GM12872 (cell line): ENCODE data around the gene PPARG.

Experiments used
- TF ChIP-seq, protein P1 (sequence below): IDR thresholded peaks from 3 replicates; pipeline ENCODE4 v1.5.1; 2011; ENCODE audit warnings: low read depth, mild to moderate bottlenecking, low read length, moderate library complexity; ENCODE audit not compliant: insufficient read depth

The PPARG gene

DNA sequence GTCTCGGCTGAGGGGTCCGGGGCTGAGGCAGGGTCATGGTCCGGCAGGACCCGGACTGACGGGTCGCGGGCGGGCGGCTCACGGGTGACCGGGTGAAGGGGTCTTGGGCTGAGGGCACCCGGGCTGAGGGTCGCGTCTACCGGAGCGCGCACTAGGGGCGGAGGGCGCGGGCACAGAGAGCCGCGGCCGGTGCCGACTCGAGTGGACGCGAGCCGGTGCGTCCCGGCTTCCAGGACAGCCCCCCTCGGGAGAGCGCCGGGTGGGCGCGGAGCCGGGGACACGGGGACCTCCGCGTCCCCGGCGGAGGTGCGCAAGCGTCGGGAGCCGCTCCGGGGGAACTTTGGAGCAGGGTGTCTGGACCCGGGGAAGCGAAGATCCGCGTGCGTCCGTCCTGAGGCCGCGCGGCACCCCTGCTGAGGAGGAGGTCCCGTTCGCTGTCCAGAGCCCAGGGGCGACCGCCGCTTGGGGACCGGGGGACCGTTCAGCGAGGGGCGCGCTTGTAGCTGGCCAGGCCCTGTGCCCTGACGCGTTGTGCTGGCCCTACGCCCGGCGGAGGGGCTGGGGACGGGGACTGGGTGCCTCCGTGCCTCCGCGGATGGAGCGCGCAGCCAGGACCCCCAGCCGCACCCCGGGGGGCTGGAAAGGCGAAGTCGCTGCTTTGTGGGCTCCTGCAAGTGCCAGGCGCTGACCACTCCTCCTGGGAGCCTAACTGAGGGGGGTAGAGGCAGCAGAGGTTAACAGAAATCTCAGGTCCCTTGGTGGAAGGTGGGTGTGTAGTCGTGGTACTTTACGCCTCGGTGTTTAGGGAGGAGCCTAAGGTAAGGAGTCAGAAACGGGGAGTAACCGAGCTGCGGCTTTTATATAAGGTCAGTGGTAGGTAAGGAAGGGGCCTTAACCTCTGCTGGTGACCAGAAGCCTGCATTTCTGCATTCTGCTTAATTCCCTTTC is at the start of gene PPARG:
Gene PPARG, plus strand, starts transcription at position 889 of the 948 bp plus-strand sequence. CDS start 90,642 bp downstream, outside the sequence.
- TF ChIP-seq, protein P1, sequence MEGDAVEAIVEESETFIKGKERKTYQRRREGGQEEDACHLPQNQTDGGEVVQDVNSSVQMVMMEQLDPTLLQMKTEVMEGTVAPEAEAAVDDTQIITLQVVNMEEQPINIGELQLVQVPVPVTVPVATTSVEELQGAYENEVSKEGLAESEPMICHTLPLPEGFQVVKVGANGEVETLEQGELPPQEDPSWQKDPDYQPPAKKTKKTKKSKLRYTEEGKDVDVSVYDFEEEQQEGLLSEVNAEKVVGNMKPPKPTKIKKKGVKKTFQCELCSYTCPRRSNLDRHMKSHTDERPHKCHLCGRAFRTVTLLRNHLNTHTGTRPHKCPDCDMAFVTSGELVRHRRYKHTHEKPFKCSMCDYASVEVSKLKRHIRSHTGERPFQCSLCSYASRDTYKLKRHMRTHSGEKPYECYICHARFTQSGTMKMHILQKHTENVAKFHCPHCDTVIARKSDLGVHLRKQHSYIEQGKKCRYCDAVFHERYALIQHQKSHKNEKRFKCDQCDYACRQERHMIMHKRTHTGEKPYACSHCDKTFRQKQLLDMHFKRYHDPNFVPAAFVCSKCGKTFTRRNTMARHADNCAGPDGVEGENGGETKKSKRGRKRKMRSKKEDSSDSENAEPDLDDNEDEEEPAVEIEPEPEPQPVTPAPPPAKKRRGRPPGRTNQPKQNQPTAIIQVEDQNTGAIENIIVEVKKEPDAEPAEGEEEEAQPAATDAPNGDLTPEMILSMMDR: no peak

DNA sequence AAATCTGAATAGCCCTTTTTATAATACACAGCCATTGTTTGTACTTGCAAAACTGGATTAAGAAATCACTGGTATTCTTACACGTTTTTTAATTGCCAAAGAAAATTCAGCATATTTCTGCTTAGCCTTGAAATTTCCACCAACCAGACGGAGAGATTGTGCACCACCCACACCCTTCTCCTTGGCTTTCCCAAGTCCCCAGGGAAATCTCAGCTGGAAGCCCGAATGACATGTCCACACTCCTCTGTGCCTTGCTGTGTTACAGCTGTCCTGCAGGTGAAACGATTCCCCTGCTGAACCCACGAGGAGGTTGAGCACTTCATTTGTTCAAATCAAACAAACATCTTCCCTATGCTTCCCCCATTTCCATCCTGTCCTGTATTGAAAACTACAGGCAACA is 49.6 kb upstream of the PPARG start:
- TF ChIP-seq, protein P1: no peak

DNA sequence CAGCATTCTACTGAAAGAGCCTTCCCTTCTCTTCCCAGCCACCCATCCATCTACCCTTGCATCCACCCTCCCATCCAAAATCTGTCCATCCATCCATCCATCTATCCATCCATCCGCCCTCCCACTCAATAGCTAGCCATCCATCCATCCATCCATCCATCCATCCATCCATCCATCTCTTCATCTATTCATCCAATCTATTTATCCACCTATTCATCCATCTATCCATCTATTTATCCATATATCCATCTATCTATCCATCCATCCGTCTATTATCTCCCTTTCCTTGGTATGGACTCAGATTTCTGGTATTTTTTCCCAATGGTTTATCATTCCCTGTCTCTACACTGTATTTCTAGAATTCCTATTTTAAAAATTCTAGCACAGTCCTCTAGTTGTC is 46.1 kb upstream of the PPARG start:
- TF ChIP-seq, protein P1: no peak

DNA sequence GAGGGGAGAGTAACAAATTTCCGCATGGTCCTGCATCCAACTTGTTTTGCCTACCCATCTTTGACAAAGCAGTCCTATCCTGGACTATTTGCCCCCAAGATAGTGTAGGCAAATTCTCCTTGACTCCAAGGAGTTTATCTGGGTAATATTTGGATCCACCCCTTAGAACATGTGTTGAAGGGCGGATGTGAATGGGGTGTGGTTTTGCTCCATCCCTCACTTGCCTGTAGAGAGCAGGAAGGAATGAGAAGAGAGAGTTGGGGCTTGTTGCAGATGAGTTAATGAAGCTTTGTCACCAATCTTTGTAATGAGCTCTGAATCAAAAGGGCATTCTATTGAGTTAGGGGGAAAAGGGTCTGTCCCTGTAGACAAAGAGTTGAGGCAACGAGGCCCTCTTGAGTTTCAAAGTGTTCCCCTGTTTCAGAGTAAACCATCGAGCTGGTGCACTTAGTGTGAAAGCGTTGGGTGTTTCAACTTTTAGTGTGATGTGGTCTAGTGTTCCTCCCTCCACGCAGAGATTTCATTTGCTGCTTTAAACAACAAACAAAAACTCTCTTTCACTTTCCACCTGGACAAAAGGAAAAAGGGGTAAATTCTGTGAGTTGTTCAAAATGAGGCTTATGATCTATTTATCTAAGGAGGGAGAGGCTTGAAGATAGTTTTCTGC is 42.2 kb upstream of the PPARG start:
- TF ChIP-seq, protein P1: no peak

DNA sequence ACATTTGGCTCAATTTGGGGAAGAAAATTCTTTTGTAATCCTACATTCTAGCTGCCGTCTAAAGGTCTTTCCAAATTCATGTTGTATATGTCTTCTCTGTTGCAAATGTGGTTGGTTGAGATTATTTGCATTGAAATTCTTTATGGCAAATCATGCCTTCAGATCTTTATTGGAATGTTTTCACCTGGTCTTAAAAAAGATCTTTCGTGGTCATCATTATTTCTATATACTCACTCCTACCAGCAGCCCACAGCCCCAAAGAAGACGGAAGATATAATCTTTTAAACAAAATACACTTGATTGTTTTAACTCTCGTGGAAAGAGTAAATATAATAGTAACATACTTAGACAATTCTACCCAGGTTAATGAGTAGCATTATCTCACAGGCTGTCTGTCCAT is 41.5 kb upstream of the PPARG start:
- TF ChIP-seq, protein P1: no peak

DNA sequence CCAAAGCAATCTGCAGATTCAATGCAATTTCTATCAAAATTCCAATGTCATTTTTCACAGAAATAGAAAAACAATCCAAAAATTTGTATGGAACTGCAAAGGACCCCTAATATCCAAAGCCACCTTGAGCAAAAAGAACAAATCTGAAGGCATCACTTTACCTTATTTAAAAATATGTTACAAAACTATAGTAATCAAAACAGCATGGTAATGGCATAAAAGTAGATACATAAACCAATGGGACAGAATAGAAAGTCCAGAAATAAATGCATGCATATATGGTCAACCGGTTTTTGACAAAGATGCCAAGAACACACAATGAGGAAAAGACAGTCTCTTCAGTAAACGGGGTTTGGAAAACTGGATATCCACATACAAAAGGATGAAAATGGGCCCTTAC is 39.4 kb upstream of the PPARG start:
- TF ChIP-seq, protein P1: no peak

DNA sequence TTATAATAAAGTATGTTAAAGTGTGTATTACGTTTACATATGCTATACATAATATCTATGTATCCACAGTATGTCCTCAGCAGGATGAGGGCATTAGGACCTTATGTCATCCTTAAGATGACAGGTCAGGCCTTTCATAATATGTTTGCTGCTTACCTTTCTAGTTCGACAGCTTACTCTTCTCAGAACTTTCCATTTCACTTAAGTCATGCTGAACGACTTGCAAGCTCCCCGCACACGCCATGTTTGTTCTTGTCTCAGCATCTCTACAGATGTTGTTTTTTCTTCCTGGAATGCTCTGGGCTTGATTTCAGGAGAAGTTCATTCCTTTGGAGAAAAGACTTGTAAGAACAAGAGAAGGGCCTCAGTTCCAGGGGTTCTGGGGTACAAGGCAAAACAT is 36.0 kb upstream of the PPARG start:
- TF ChIP-seq, protein P1: no peak
